LNCAP (cell line): ENCODE measurements around the gene TXK.

Experiments
- CTCF ChIP-seq: fragments of 450-650 bp; IDR thresholded peaks from 2 replicates; pipeline ENCODE4 v1.5.1; 2017; ENCODE audit warnings: mild to moderate bottlenecking

Gene TXK

DNA sequence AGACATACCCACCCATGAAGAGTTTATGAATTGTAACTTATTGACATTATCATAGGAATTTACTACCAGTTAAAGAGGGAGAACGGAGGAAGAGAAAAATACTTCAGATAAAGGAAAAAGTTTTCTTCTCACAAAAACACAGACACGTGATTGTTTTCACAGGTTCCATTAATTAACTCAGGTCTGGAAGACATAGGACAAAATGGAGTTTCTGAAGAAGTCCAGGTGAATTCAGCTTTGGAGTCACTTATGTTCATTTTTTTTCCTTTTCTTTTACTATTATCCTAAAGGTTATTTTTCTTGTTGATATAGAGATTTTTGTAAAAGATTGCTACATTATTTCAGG, 97.0 kb downstream of the TXK start:
- no peak for TF ChIP-seq CTCF

- TF ChIP-seq CTCF: no peak
Measured at GRCh38 chr4:48035952-48036351, 98.1 kb downstream of the TXK start.

DNA sequence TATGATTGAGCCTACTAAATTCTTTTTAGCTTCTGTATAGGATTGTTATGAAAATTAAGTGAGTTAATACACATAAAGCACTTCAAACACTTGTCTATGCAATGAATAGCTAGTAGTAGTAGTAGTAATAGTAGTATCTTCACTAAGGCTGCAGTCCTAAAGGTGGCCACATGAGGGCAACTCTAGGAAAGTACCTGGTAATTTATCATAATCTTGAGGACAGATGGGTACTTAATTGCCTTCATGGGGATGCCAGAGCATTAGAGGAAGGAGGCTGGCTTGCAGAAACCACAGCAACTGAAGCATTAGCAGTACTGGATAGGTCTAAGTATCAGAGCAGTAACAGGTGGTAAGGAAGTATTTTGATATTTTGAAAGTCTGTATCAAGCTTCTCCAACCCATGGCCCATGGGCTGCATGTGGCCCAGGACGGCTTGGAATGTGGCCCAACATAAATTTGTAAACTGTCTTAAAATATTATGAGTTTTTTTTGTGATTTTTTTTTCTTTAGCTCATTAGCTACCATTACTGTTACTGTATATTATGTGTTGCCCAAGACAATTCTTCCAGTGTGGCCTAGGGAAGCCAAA, 100.1 kb downstream of the TXK start:
- TF ChIP-seq CTCF: peak; percentile 54

- TF ChIP-seq CTCF: no peak
Measured at GRCh38 chr4:48033412-48033811, 100.6 kb downstream of the TXK start.

DNA sequence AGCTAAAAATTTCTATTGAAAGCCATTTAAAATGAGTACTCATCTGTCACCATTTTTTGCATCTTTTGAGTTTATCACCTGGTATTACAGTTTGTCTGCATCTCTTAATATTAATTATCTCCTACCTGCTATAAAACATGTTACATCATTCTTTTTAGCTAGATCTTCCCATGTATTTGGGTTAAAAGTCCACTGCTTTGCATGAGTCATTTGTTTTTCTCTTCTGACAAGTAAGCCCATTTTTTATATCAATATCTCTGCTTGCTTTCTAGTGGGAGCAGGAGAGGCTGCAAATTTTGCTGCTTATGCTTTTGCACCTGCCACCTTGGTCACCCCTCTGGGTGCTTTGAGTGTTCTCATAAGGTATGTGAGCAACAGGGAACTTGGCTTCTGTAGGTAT, 101.3 kb downstream of the TXK start:
- TF ChIP-seq CTCF: no peak

DNA sequence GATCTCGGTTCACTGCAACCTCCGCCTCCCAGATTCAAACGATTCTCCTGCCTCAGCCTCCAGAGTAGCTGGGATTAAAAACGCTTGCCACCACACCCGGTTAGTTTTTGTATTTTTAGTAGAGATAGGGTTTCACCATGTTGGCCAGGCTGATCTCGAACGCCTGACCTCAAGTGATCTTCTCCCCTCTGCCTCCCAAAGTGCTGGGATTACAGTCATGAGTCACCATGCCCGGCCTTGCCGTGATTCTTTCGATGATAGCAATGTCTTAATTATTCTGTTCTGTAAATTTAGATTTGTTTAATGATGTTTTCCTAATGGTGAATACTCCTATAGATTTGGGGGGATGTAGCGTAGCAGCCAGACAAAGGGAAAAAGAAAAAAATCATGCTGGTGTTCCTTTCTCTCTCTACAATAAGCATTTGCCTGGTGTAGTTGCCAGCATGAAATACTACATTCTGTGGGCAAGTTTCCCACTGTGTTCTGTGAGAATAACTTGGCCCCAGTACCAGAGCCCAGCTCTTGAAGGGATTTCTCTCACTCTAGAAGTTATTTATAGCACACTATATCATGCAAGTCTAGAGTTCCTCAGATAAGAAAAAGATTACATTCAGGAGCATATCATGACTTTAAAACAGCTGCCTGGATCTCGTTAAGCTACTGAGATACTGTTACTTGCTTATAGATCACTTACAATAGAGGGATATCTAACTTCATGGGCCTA, 102.1 kb downstream of the TXK start:
- TF ChIP-seq CTCF: no peak

DNA sequence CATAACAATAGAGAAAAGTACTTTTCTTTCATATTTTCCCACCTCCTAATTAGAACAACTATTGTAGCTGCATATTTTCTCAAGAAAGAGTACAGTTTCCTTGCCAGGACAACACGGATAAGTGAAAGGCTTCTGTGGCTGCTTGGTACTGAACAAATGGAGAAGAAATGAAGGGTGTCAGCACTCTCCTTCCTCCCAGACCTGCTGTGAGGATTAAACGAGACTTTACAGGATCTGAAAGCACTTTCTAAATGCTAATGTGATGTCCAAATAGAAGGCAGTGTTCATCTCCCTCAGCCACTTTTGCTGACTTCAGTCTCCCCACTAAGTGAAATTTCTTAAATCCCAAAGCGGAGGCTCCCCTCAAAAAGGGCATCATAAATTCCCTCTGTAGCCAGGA, 103.6 kb downstream of the TXK start:
- TF ChIP-seq CTCF: no peak

GRCh38 chr4:48028696-48029095, 105.4 kb downstream of the TXK start:
- TF ChIP-seq CTCF: no peak
